UCSD-AML1 (cell line): ENCODE measurements around the gene TGFBR3.

ENCODE experiments used
- DNase-seq: peaks from one replicate; lab custom pipeline; 2025; ENCODE audit not compliant: unreplicated experiment; lab: John Stamatoyannopoulos, UW

The TGFBR3 gene

DNA sequence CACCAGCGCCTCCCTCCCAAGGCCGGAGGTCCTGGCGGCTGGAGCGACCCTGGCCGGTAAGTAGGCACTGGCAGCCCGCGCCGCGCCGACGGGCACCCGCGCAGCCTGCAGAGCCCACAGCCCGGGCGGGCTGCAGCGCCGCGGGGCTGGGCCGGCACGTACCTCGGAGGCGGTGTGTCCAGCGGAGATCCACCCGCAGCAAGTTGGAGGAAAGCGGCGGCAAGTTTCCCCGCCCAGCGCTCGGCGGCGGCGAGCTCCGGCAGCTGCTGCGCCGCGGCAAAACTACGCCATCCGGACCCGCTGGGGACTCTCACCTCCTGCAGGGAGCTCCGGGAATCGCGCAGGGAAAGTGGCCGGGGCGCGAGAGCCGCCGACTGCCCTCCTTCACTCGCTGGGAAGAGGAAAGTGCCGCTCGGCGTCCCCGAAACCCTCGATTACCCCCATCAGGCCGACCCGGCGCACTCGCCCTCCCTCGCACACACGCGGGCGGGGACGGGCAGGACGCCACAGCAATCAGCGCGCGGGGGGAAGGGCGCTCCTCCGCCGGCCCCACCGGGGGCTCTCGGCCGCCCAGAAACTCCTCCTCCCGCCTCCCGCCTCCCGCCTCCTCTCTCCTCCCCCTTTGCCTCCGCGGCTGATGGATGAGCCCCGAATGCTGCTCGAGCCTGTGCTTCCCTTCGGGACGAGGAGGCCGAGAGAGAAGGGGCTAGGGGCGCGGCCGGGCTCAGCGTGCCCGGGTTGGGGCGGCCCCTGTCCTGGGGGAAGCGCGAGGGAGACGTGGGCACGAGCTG lies at the start of gene TGFBR3:
Gene TGFBR3 (minus strand): TSS at position 436 of the 791 bp plus-strand sequence. CDS start 24,620 bp downstream, outside the sequence.
- peak; percentile 48 for DNase-seq

DNA sequence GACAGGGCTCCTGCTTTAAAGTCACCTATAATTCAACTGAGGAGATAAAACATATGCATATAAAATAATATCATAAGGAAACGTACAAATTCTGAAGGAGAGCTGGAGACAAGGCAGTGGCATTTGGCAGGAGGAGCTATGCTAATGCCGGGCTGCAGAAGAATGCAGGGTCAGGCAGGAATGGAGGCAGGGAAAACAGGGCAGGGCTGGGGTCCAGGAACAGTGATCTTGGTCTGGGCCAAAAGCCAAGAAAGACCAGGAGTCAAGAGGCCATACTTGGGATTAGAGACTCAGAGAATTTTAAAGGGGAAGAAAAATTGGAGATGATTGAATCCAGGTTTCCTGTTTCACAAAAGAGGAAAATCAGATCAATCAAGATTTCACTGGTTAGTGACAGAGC lies 43.3 kb upstream of the TGFBR3 start:
- DNase-seq = no peak

DNA sequence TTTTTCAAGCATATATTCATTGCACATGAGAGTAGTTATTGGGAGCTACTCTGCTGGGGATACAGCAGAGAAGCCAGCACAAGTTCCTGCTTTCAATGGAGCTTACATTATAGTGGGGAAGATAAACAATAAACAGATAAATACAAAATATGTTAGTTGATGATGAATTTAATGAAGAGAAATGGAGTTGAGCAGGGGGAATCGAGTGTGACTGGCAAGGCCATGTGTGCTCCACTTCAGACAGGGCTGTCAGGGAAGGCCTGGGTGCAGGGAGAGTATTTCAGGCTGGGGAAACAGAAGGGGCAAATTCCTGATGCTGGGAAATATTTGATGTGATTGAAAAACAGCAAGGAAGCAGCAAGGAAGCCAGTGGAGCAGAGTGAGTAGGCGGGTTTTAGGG lies 42.1 kb upstream of the TGFBR3 start:
- no peak for DNase-seq

- DNase-seq = no peak
Observed at GRCh38 chr1:91925644-91926435, 39.9 kb upstream of the TGFBR3 start.

DNA sequence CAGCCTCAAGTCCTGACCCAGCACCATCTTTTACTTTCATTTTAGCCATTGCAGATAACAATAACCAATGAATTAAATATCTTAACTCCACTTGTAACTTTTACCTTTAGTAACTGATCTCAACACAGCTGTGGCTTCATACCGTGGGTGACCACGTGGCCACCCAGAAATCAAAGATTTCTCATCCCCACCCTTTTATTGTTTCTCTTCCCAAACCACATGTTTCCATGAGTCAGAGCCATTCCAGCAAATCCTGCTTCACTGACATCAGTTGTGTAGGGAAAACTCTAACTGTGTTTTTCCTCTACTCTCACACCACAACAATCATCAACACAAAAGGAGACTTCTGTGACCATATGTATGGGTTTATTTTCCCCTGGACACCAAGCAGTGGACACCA lies 38.2 kb upstream of the TGFBR3 start:
- DNase-seq = no peak

DNA sequence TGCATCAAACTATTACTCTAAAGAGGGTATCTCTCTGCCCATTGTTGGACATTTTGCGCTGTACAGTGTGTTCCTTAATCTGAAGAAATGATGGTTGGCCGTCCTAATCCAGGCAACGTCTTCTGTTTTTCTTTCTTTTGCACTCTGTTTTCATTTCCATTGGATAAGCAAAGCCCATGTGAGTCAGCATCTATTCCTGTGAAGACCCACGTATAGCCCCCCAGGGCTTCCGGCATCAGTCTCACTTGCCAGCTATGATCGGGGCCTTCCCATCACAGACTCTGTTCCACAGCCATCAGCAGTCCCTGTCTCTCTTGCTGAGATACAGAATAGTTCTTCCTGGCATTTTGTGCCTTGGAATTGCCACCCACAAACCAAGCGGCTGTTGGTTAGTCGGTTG lies 34.0 kb upstream of the TGFBR3 start:
- DNase-seq = no peak

DNA sequence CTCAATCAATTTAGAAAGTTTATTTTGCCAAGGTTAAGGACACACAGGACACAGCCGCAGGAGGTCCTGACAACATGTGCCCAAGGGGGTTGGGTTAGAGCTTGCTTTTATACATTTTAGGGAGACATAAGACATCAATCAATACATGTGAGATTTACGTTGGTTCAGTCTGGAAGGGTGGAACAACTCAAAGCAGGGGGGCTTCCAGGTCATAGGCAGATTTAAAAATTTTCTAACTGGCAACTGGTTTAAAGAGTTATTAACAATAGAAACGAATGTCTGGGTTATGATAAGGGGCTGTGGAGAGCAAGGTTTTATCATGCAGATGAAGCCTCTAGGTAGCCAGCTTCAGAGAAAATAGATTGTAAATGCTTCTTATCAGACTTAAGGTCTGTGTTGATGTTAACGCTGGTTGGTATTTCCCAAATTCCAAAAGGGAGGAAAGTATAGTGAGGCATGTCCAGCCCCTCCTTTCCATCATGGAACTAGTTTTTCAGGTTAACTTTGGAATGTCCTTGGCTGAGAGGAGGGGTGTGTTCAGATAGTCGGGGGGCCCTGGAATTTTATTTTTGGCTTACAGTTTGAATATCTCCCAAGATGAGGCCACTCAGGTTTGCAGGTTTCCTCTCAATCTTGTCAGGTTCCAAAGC lies 31.0 kb upstream of the TGFBR3 start:
- no peak for DNase-seq

DNA sequence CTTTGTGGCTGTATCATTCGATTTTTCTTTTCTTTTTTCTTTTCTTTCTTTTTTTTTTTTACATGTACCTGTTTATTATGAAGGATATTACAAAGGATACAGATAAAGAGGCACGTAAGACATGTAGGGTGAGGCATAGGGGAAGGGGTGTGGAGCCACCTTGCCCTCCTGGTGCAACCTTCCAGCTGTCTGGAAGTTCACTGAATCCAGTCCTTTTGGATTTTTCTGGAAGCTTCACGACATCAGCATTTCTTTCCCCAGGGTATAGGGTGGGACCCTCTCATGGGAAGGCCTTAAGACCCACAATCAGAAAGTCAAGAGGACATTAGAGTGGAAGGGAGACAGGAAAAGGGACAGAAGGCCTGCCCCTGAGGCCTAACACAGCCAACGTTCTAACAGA lies 30.1 kb upstream of the TGFBR3 start:
- no peak for DNase-seq

- DNase-seq = no peak
Observed at GRCh38 chr1:91913018-91913417, 27.1 kb upstream of the TGFBR3 start.

DNA sequence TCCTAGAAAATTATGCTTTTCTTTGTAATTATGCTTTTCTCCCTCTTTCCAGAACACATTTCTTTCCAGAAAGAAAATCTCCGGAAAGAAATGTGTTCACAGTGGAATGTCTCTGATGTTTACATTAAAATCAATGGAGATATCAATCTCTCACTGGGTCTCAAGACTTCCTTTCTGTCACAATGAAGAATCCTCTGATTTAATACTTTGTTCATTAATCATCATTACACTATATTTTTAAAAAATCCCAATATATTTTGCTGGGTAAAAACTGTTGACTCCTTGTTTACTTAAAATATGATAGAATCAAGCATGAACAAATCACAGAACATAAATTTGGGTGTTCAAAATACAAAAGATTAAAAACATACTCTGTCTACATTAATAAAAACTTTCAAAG lies 26.3 kb upstream of the TGFBR3 start:
- DNase-seq = no peak

GRCh38 chr1:91901231-91901630 lies 15.3 kb upstream of the TGFBR3 start:
- no peak for DNase-seq

GRCh38 chr1:91900562-91900961 lies 14.6 kb upstream of the TGFBR3 start:
- no peak for DNase-seq

GRCh38 chr1:91897016-91897415 lies 11.1 kb upstream of the TGFBR3 start:
- no peak for DNase-seq

- DNase-seq = no peak
Observed at GRCh38 chr1:91895832-91896556, 10.0 kb upstream of the TGFBR3 start.

DNA sequence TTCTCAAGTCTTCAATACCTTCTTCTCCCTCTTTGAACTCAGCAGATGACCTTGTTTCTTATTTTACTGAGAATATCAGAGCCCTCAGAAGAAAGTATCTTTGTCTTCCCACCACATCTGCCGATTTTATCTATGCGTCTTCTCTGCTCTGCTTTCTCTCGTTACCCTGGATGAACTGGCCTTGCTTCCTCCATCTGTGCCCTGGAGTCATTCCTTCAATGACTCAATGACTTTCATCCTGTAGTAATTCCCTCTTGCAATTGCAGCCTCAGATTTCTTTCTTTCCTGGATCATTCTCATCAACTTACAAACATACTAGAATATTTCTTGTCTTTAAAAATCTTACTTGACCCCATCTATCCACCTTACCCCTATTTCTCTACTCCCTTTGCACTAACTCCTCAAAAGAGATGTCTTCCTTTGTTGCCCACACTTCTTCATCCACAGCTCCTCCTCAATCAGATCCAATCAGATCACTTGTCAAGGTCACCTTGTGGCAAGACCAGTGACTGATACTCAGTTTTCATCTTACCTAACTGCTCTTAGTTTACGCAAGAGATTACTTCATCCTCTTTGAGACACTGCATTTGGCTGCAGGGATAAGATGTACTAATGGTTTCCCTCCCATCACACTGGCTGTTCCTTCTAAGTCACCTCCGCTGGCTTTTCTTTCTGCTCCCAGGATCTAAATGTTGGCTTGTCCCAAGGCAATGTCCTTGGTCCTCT lies 8.2 kb upstream of the TGFBR3 start:
- DNase-seq = no peak

- no peak for DNase-seq
Observed at GRCh38 chr1:91891969-91892368, 6.0 kb upstream of the TGFBR3 start.

DNA sequence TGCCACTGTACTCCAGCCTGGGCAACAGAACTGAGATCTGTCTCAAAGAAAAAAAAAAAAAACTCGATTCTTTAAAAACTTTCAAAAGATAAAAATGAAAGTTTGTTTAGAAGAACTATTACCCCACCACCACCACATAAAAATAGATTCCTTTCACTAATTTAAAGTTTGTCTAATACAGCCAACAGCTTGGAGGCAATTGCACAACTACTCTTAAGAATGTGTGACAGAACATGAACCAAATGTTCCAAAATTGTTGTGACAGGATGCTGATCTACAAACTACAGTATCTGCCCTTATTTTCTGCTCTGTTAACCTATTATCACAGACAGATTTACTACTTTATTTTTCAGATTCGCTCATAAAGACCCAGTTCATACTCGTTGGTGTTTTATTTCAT lies 5.5 kb upstream of the TGFBR3 start:
- no peak for DNase-seq

GRCh38 chr1:91889717-91890459 lies 3.9 kb upstream of the TGFBR3 start:
- DNase-seq = no peak

DNA sequence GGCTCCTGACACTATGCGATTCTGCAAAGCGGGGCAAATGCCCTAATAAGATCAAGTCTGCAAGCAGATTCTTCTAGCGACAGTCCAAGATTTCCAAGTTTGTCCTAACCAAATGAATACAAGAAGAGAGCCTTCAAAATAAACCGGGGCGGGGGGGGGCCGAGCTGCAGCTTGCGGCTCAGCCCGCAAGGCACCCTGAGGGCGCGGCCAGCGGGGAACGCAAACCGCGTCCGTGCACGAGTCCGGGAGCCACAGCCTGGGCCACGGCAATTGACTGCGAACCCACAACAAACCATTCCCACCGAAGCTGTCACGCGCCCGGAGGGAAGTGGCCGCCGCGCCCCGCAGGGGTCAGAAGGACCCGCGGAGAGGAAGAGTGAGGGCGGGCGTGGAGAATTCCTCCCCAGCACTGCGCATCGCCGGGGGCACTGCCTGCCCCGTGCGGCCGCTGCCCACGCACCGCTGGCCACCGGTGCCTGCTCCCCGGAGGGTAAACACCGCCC lies 687 bp downstream of the TGFBR3 start:
- no peak for DNase-seq
